ENCODE measurements around the gene STEEP1. TPM values are rescaled to one million over a fixed set of nuclear protein-coding genes. Genes with fewer than 3 reads are reported as not detected.

Gene STEEP1
- 24.6 TPM for total RNA-seq
- long read RNA-seq, transcript CXorf56-204 (7 exons, 1,056 nt) = major isoform, 5 of 9 reads
- long read RNA-seq, partial matches to known transcripts = 0 of 9 reads
- long read RNA-seq, other reads (novel, unspliced or antisense) = 4 of 9 reads

- peak; percentile 93 for DNase-seq (ENCODE audit: low spot score)
Measured at GRCh38 chrX:119565107-119565663, at the start of gene STEEP1. TSS of gene STEEP1 (minus strand) at chrX:119565409. CDS start at chrX:119565355, 54 bp downstream.

GRCh38 chrX:119614776-119615175, 49.6 kb upstream of the STEEP1 start:
- DNase-seq (ENCODE audit: low spot score) = no peak

- DNase-seq (ENCODE audit: low spot score) = no peak
Measured at GRCh38 chrX:119607018-119607389, 41.8 kb upstream of the STEEP1 start.

GRCh38 chrX:119606280-119607017, 41.2 kb upstream of the STEEP1 start, which contains the start of gene NKRF:
TSS of gene NKRF (minus strand) at chrX:119606424.
- peak; percentile 96 for DNase-seq (ENCODE audit: low spot score)

- DNase-seq (ENCODE audit: low spot score) = no peak
Measured at GRCh38 chrX:119605464-119606279, 40.5 kb upstream of the STEEP1 start.

GRCh38 chrX:119604766-119605463, 39.7 kb upstream of the STEEP1 start:
- no peak for DNase-seq (ENCODE audit: low spot score)

GRCh38 chrX:119602701-119603255, 37.6 kb upstream of the STEEP1 start:
- DNase-seq (ENCODE audit: low spot score) = no peak

- no peak for DNase-seq (ENCODE audit: low spot score)
Measured at GRCh38 chrX:119589810-119590209, 24.6 kb upstream of the STEEP1 start.

GRCh38 chrX:119583431-119584059, 18.3 kb upstream of the STEEP1 start:
- DNase-seq (ENCODE audit: low spot score) = no peak

GRCh38 chrX:119579414-119579813, 14.2 kb upstream of the STEEP1 start:
- DNase-seq (ENCODE audit: low spot score) = no peak

GRCh38 chrX:119574394-119575266, 9.4 kb upstream of the STEEP1 start, which contains the start of gene UBE2A:
TSS of gene UBE2A (plus strand) at chrX:119574563. CDS start at chrX:119574712, 149 bp downstream.
- peak; percentile 95 for DNase-seq (ENCODE audit: low spot score)

- DNase-seq (ENCODE audit: low spot score) = no peak
Measured at GRCh38 chrX:119573840-119574393, 8.7 kb upstream of the STEEP1 start.

- no peak for DNase-seq (ENCODE audit: low spot score)
Measured at GRCh38 chrX:119573222-119573621, 8.0 kb upstream of the STEEP1 start.

GRCh38 chrX:119570351-119570835, 5.2 kb upstream of the STEEP1 start:
- no peak for DNase-seq (ENCODE audit: low spot score)

- DNase-seq (ENCODE audit: low spot score) = no peak
Measured at GRCh38 chrX:119552508-119552907, 12.7 kb downstream of the STEEP1 start.

- no peak for DNase-seq (ENCODE audit: low spot score)
Measured at GRCh38 chrX:119549327-119550016, 15.7 kb downstream of the STEEP1 start.

- no peak for DNase-seq (ENCODE audit: low spot score)
Measured at GRCh38 chrX:119541188-119541587, 24.0 kb downstream of the STEEP1 start.

- no peak for DNase-seq (ENCODE audit: low spot score)
Measured at GRCh38 chrX:119539872-119540271, 25.3 kb downstream of the STEEP1 start.

Measured in mesenteric fat pad (tissue), 1 donor.